Activated CD4-positive, alpha-beta T cell treated with anti-CD3 and anti-CD28 coated beads, Interleukin-2, amount 10 ng/mL, durations not matched to agents 24 days and 14 days (primary cell): ENCODE results near the gene CSRP1. TPM values are rescaled to one million over a fixed set of nuclear protein-coding genes. Genes with fewer than 3 reads are reported as not detected.
"Not testable (repeated sequence)": the region's sequence is repeated elsewhere in the genome, so short reads cannot be mapped to it uniquely, and the experiment has no call there.

Experiments used
- DNase-seq: peaks from one replicate; pipeline ENCODE4 v3.0.0; 2022
- H3K27ac Mint-ChIP-seq: one replicate; pipeline ENCODE4 v1.8.0; 2022; ENCODE audit warnings: mild to moderate bottlenecking, mixed read lengths
- H3K27me3 Mint-ChIP-seq: one replicate; pipeline ENCODE4 v1.8.0; 2022; ENCODE audit warnings: mixed read lengths
- H3K36me3 Mint-ChIP-seq: one replicate; pipeline ENCODE4 v1.8.0; 2022; ENCODE audit warnings: low read depth, mild to moderate bottlenecking, mixed read lengths
- H3K4me1 Mint-ChIP-seq: one replicate; pipeline ENCODE4 v1.8.0; 2021; ENCODE audit warnings: mixed read lengths
- H3K4me3 Mint-ChIP-seq: one replicate; pipeline ENCODE4 v1.8.0; 2022; ENCODE audit warnings: mild to moderate bottlenecking, moderate library complexity, mixed read lengths
- H3K9me3 Mint-ChIP-seq: one replicate; pipeline ENCODE4 v1.8.0; 2021; ENCODE audit warnings: mixed read lengths
- intact Hi-C: fragments of 100-400 bp; cut with micrococcal nuclease; formaldehyde crosslinking; loops from one replicate; pipeline ENCODE4 v1.15.1; 2023
- total RNA-seq: library from RNA; stranded (reverse); gene quantifications from 2 replicates; pipeline ENCODE4 v1.2.3, GENCODE V29; 2022

CSRP1 gene
- total RNA-seq, 1 donor from 2014 or later, result 59.0 TPM

- intact Hi-C loops, result no loop called here
Measured at GRCh38 chr1:201476670-201477344, 30.1 kb downstream of the CSRP1 start.

GRCh38 chr1:201475915-201476669 is 30.8 kb downstream of the CSRP1 start:
- Mint-ChIP-seq H3K4me3 (no peak overlapping the region), H3K27me3 (peaks cover 47% of the 10 kb centered on the region), H3K36me3 (no peaks in the 10 kb centered on the region), H3K4me1 (peaks cover 15% of the 10 kb centered on the region), H3K9me3 (no peaks in the 10 kb centered on the region), H3K27ac (no peak overlapping the region)
- DNase-seq, result no peak
- intact Hi-C loops, result no loop called here

More at GRCh38 chr1:201476670-201477344, 30.1 kb downstream of the CSRP1 start:
- no peak overlapping the region for H3K4me3 Mint-ChIP-seq
- peaks cover 20% of the 10 kb centered on the region for H3K4me1 Mint-ChIP-seq
- H3K27ac Mint-ChIP-seq, result no peak overlapping the region
- H3K36me3 Mint-ChIP-seq, result no peaks in the 10 kb centered on the region
- no peak for DNase-seq
- peaks cover 43% of the 10 kb centered on the region for H3K27me3 Mint-ChIP-seq
- no peaks in the 10 kb centered on the region for H3K9me3 Mint-ChIP-seq

GRCh38 chr1:201475130-201475529 is 31.8 kb downstream of the CSRP1 start:
- DNase-seq, result no peak
- Mint-ChIP-seq H3K27me3 (peaks cover 49% of the 10 kb centered on the region), H3K4me1 (peaks cover 8% of the 10 kb centered on the region), H3K9me3 (no peaks in the 10 kb centered on the region), H3K4me3 (no peak overlapping the region), H3K36me3 (no peaks in the 10 kb centered on the region), H3K27ac (no peak overlapping the region)
- intact Hi-C loops, result no loop called here

GRCh38 chr1:201473296-201473695 is 33.6 kb downstream of the CSRP1 start:
- Mint-ChIP-seq H3K4me3 (no peak overlapping the region), H3K4me1 (peaks cover 11% of the 10 kb centered on the region), H3K27ac (no peak overlapping the region), H3K9me3 (no peaks in the 10 kb centered on the region), H3K27me3 (peaks cover 52% of the 10 kb centered on the region), H3K36me3 (no peaks in the 10 kb centered on the region)
- DNase-seq, result no peak
- intact Hi-C loops, result no loop called here

- not testable (repeated sequence) for H3K9me3 Mint-ChIP-seq, H3K36me3 Mint-ChIP-seq
Measured at GRCh38 chr1:201472321-201472720, 34.6 kb downstream of the CSRP1 start.

GRCh38 chr1:201471772-201472171 is 35.2 kb downstream of the CSRP1 start:
- Mint-ChIP-seq H3K27ac (no peak overlapping the region), H3K27me3 (peaks cover 47% of the 10 kb centered on the region), H3K4me1 (peaks cover 16% of the 10 kb centered on the region), H3K4me3 (no peak overlapping the region), H3K36me3 (no peaks in the 10 kb centered on the region), H3K9me3 (no peaks in the 10 kb centered on the region)
- DNase-seq, result no peak
- intact Hi-C loops, result no loop called here

More at GRCh38 chr1:201472321-201472720, 34.6 kb downstream of the CSRP1 start:
- DNase-seq, H3K4me3 Mint-ChIP-seq, intact Hi-C loops, H3K27ac Mint-ChIP-seq: not testable (repeated sequence)
- Mint-ChIP-seq H3K27me3 (peaks cover 48% of the 10 kb centered on the region), H3K4me1 (peaks cover 16% of the 10 kb centered on the region)

GRCh38 chr1:201470581-201470980 is 36.3 kb downstream of the CSRP1 start:
- H3K9me3 Mint-ChIP-seq, result no peaks in the 10 kb centered on the region
- no peak overlapping the region for H3K27ac Mint-ChIP-seq
- peaks cover 11% of the 10 kb centered on the region for H3K4me1 Mint-ChIP-seq
- intact Hi-C loops, result no loop called here
- DNase-seq, result no peak
- peak overlapping the region; percentile 82 for H3K4me3 Mint-ChIP-seq
- H3K27me3 Mint-ChIP-seq, result peaks cover 38% of the 10 kb centered on the region
- H3K36me3 Mint-ChIP-seq, result no peaks in the 10 kb centered on the region

GRCh38 chr1:201469645-201470074 is 37.3 kb downstream of the CSRP1 start:
- H3K36me3 Mint-ChIP-seq, result peaks cover 5% of the 10 kb centered on the region
- H3K9me3 Mint-ChIP-seq, result no peaks in the 10 kb centered on the region
- intact Hi-C loops, result loop anchor here (1.0 to 2.0 kb wide), 3 partner anchors 11 to 37 kb away; partner anchors contain the start of gene CSRP1
- peaks cover 34% of the 10 kb centered on the region for H3K27me3 Mint-ChIP-seq
- peaks cover 13% of the 10 kb centered on the region for H3K4me1 Mint-ChIP-seq
- peak overlapping the region; percentile 27 for H3K27ac Mint-ChIP-seq
- no peak for DNase-seq
- H3K4me3 Mint-ChIP-seq, result peak overlapping the region; percentile 82

- H3K9me3 Mint-ChIP-seq, result no peaks in the 10 kb centered on the region
- peaks cover 8% of the 10 kb centered on the region for H3K36me3 Mint-ChIP-seq
- peak within 1 kb of the TSS; percentile 56 for H3K27ac Mint-ChIP-seq
- H3K4me3 Mint-ChIP-seq, result peak within 1 kb of the TSS; percentile 82
- peak; percentile 92 for DNase-seq
- peaks cover 13% of the 10 kb centered on the region for H3K4me1 Mint-ChIP-seq
- peaks cover 31% of the 10 kb centered on the region for H3K27me3 Mint-ChIP-seq
- intact Hi-C loops, result loop anchor here (1.0 to 2.0 kb wide), 4 partner anchors 11 to 38 kb away; partner anchors contain the start of gene CSRP1
Measured at GRCh38 chr1:201468844-201469644, 37.9 kb downstream of the CSRP1 start, which contains the start of gene PHLDA3. PHLDA3 (minus strand) TSS chr1:201469188; CDS start chr1:201468786, 402 bp downstream.

GRCh38 chr1:201468501-201468843 is 38.5 kb downstream of the CSRP1 start:
- peaks cover 13% of the 10 kb centered on the region for H3K4me1 Mint-ChIP-seq
- intact Hi-C loops, result loop anchor here (1.0 to 2.0 kb wide), 2 partner anchors 20 to 38 kb away; partner anchors contain the start of gene CSRP1
- H3K27me3 Mint-ChIP-seq, result peaks cover 27% of the 10 kb centered on the region
- peak; percentile 82 for DNase-seq
- H3K9me3 Mint-ChIP-seq, result no peaks in the 10 kb centered on the region
- H3K36me3 Mint-ChIP-seq, result peaks cover 8% of the 10 kb centered on the region
- peak overlapping the region; percentile 82 for H3K4me3 Mint-ChIP-seq
- no peak overlapping the region for H3K27ac Mint-ChIP-seq

GRCh38 chr1:201466492-201466891 is 40.4 kb downstream of the CSRP1 start:
- peaks cover 8% of the 10 kb centered on the region for H3K36me3 Mint-ChIP-seq
- no peak overlapping the region for H3K27ac Mint-ChIP-seq
- peaks cover 13% of the 10 kb centered on the region for H3K27me3 Mint-ChIP-seq
- H3K9me3 Mint-ChIP-seq, result no peaks in the 10 kb centered on the region
- no peak for DNase-seq
- intact Hi-C loops, result no loop called here
- H3K4me1 Mint-ChIP-seq, result peaks cover 13% of the 10 kb centered on the region
- peak overlapping the region; percentile 34 for H3K4me3 Mint-ChIP-seq

- intact Hi-C loops, result no loop called here
- Mint-ChIP-seq H3K27ac (no peak overlapping the region), H3K4me1 (peaks cover 13% of the 10 kb centered on the region), H3K9me3 (no peaks in the 10 kb centered on the region), H3K27me3 (peaks cover 9% of the 10 kb centered on the region), H3K36me3 (peaks cover 8% of the 10 kb centered on the region), H3K4me3 (no peak overlapping the region)
- DNase-seq, result no peak
Measured at GRCh38 chr1:201465698-201466290, 41.1 kb downstream of the CSRP1 start.

GRCh38 chr1:201463071-201463552 is 43.8 kb downstream of the CSRP1 start:
- intact Hi-C loops, result no loop called here
- Mint-ChIP-seq H3K4me3 (no peak overlapping the region), H3K36me3 (peaks cover 8% of the 10 kb centered on the region), H3K27me3 (peaks cover 1% of the 10 kb centered on the region), H3K27ac (no peak overlapping the region), H3K4me1 (peaks cover 6% of the 10 kb centered on the region), H3K9me3 (no peaks in the 10 kb centered on the region)
- no peak for DNase-seq
